K562 (cell line): ENCODE data around the gene NECTIN4. TPM values are rescaled to one million over a fixed set of nuclear protein-coding genes. Genes with fewer than 3 reads are reported as not detected.

Source experiments
- CCAR2 ChIP-seq: fragments of 200-400 bp; formaldehyde crosslinking; IDR thresholded peaks from 2 replicates; pipeline ENCODE4 v1.6.1; 2017; ENCODE audit warnings: mild to moderate bottlenecking, low read depth, low read length
- CCNT2 ChIP-seq: IDR thresholded peaks from 2 replicates; pipeline ENCODE4 v1.6.1; 2011; ENCODE audit warnings: borderline replicate concordance, low read depth, mild to moderate bottlenecking, moderate library complexity, mixed read lengths, low read length; ENCODE audit not compliant: insufficient read length; ENCODE audit errors: extremely low read depth
- CREM ChIP-seq: IDR thresholded peaks from 2 replicates; pipeline ENCODE4 v1.6.1; 2014; ENCODE audit warnings: antibody characterized with exemption, low read depth
- MBD1 ChIP-seq: fragments of 250-450 bp; sonication (Bioruptor Pico); IDR thresholded peaks from 2 replicates; pipeline ENCODE4 v1.8.0; 2022; ENCODE audit warnings: inconsistent platforms
- MLLT1 ChIP-seq, 2 experiments: fragments of 450-650 bp; IDR thresholded peaks; 2 replicates each; pipeline ENCODE4 v1.6.1; 2016
- MTA1 ChIP-seq: fragments of 450-650 bp; IDR thresholded peaks from 2 replicates; pipeline ENCODE4 v1.6.1; 2017; ENCODE audit warnings: borderline replicate concordance
- PKNOX1 ChIP-seq: fragments of 450-650 bp; IDR thresholded peaks from 2 replicates; pipeline ENCODE4 v1.6.1; 2016
- PRPF4 ChIP-seq: fragments of 200-400 bp; formaldehyde crosslinking; IDR thresholded peaks from one replicate; pipeline ENCODE4 v1.6.1; 2017; ENCODE audit warnings: low read length, low read depth, mild to moderate bottlenecking; ENCODE audit not compliant: insufficient read depth, poor library complexity, severe bottlenecking
- SMAD3 ChIP-seq: fragments of 450-650 bp; formaldehyde crosslinking; conservative IDR thresholded peaks from 2 replicates; pipeline ENCODE4 v1.4.0; 2020; ENCODE audit warnings: mild to moderate bottlenecking
- STAT5B ChIP-seq: fragments of 250-450 bp; sonication (Bioruptor Pico); IDR thresholded peaks from 2 replicates; pipeline ENCODE4 v1.8.0; 2021; ENCODE audit warnings: mild to moderate bottlenecking, inconsistent platforms
- TCF7L2 ChIP-seq: fragments of 150-350 bp; IDR thresholded peaks from 2 replicates; pipeline ENCODE4 v1.6.1; 2016; ENCODE audit warnings: low read depth, mild to moderate bottlenecking, low read length, moderate library complexity
- TGIF2 ChIP-seq: sonication (generic); formaldehyde crosslinking; IDR thresholded peaks from 2 replicates; pipeline ENCODE4 v1.8.1; 2022; ENCODE audit warnings: mild to moderate bottlenecking, missing genetic modification reagents, moderate library complexity
- ZNF561 ChIP-seq: fragments of 450-650 bp; formaldehyde crosslinking; conservative IDR thresholded peaks from 2 replicates; pipeline ENCODE4 v1.4.0; 2020; ENCODE audit warnings: mild to moderate bottlenecking, moderate library complexity
- polyA plus RNA-seq, 8 experiments: library from polyadenylated mRNA; depleted of rRNA in 4 of 8; stranded (reverse) in 5 of 8; unstranded in 3 of 8; fragments of >200 nt; fragmentation: Nextera tagmentation in 2 of 8; fragmentation: Illumina TruSeq in 1 of 8; extraction: Ambion mirVana in 2 of 8; extraction: Trizol in 1 of 8; gene quantifications; 2 replicates each; pipeline versions ENCODE4 v1.2.1 to v1.2.3, GENCODE V29; 2011 to 2014; ENCODE audit warnings: inconsistent platforms in 1 of 8, missing spikeins in 1 of 8
- total RNA-seq, 7 experiments: library from RNA; depleted of rRNA in 6 of 7; stranded (reverse); fragments of >200 nt in 6 of 7; fragmentation: Illumina TruSeq in 2 of 7; extraction: Trizol in 2 of 7; gene quantifications; 2 replicates each; pipeline versions ENCODE4 v1.2.1 to v1.2.3, GENCODE V29; 2011 to 2021; ENCODE audit warnings: low replicate concordance in 1 of 7
- TF ChIP-seq, protein P1 (sequence below), 2 experiments: fragments of 450-650 bp in 1 of 2; sonication (generic) in 1 of 2; formaldehyde crosslinking in 1 of 2; IDR thresholded peaks in 1 of 2; conservative IDR thresholded peaks in 1 of 2; 2 replicates each; pipeline versions ENCODE4 v1.6.1 to v1.8.1; 2016 to 2023; ENCODE audit warnings: mild to moderate bottlenecking in 2 of 2, moderate library complexity in 2 of 2, inconsistent platforms in 1 of 2, missing genetic modification reagents in 1 of 2
- TF ChIP-seq, protein P2 (sequence below): sonication (generic); formaldehyde crosslinking; IDR thresholded peaks from 2 replicates; pipeline ENCODE4 v1.4.0; 2020; ENCODE audit warnings: mild to moderate bottlenecking, missing genetic modification reagents

The NECTIN4 gene
- total and polyA plus RNA-seq, 9 of the 15 experiments (the other 6 are each of a cell fraction or from before 2014, with no cell fraction given) = 0.01 to 0.09 TPM; not detected in 7

DNA sequence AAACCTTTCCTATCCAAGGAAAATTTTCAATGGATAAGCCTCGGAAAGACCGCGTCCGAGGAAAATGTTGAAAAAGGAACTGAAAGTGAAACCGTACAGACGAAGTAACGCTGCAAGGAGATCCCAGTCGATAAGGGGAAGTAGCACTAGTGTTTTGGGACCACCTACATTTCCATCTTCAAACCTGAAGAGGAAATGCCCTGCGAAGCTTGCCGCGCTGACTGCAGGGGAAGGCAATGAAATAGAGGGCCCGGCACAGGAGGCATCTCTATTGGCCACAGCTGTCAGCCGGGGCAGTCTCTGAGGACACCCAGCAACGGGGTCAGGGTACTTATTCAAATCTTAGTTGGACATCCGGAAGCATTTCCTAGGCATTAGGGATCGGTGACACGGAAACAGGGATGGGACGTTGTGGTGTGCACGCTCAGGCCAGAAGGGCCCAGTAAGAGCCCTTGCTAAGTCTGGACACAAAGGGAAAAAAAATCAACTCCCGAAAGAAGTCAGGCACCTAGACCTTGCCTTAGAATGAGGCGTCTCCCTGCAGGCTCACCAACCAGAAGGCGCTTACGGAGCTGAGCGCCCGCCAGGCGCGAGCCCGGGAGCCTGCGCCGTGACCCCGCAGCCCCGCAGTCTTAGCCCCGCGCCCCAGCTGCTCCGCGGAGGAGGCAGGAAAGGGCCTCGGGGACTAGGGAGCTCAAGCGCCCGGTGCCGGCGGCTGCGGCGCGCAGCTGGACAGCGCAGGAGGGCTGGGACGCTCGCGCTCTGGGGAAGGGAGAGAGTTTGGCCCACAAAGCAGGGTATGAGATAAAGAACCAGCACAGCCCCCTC, 44.2 kb downstream of the NECTIN4 start (continued):
- TF ChIP-seq CCAR2 (no peak), SMAD3 (CRISPR knock-in tag) (no peak), MBD1 (CRISPR knock-in tag) (no peak), MLLT1 (IDR thresholded peaks at IDR 0.05) (no peak), CREM (no peak), STAT5B (CRISPR knock-in tag) (no peak), TGIF2 (CRISPR knock-in tag) (no peak), TCF7L2 (no peak), ZNF561 (no peak), CCNT2 (peak; percentile 29), MTA1 (0 out of 2 replicates have a peak, but pooled peaks have one; percentile 13), PRPF4 (no peak), PKNOX1 (peak; percentile 57)
- TF ChIP-seq, protein P1, sequence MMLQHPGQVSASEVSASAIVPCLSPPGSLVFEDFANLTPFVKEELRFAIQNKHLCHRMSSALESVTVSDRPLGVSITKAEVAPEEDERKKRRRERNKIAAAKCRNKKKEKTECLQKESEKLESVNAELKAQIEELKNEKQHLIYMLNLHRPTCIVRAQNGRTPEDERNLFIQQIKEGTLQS (IDR thresholded peaks at IDR 0.05) = no peak
- TF ChIP-seq, protein P1 (CRISPR knock-in tag; conservative IDR thresholded peaks at IDR 0.05) = no peak
- TF ChIP-seq, protein P2, sequence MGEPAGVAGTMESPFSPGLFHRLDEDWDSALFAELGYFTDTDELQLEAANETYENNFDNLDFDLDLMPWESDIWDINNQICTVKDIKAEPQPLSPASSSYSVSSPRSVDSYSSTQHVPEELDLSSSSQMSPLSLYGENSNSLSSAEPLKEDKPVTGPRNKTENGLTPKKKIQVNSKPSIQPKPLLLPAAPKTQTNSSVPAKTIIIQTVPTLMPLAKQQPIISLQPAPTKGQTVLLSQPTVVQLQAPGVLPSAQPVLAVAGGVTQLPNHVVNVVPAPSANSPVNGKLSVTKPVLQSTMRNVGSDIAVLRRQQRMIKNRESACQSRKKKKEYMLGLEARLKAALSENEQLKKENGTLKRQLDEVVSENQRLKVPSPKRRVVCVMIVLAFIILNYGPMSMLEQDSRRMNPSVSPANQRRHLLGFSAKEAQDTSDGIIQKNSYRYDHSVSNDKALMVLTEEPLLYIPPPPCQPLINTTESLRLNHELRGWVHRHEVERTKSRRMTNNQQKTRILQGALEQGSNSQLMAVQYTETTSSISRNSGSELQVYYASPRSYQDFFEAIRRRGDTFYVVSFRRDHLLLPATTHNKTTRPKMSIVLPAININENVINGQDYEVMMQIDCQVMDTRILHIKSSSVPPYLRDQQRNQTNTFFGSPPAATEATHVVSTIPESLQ = no peak
